Measurements from ENCODE around the gene TSSK1B.

Gene TSSK1B

GRCh38 chr5:113397046-113397445 is 37.7 kb downstream of the TSSK1B start:
- no peak for DNase-seq

- no peak for DNase-seq
Observed at GRCh38 chr5:113394658-113395057, 40.1 kb downstream of the TSSK1B start.

DNA sequence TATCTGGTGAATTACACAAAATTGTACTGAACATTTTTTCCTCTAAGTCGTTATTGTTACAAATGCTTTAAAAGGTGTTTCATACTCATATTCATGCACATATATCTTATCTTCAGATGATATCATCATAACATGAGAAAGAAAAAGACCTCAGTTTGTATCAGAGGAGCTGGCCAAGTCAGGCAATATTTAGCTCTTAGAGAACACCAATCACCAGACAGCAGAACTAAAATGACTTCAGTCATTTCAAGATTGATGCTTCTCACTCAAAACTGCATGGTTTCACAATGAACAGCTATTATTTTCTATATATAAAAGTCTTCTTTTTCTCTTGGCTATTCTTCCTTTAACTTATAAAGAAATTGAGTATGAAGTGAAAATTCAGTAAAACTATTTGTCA is 44.6 kb downstream of the TSSK1B start:
- no peak for DNase-seq

DNA sequence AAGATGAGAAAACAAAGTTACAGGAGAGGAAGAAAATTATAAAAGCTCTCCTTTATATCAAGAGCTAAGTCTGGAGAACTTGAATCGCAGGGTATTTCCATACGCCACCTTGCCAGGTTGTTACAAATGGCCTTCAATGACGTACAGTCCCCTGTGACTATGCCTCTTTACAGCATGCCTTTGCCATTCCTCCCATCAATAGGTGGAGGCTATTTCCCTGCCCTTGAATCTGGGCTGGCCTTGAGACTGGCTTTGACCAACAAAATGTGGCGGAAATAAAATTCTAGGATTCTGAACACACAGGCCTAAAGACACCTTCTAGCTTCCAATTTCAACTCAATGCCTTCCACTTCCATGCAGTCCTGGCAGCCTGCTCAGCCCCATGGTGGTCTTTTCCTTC is 45.7 kb downstream of the TSSK1B start:
- no peak for DNase-seq

GRCh38 chr5:113387844-113388243 is 46.9 kb downstream of the TSSK1B start:
- DNase-seq = no peak

DNA sequence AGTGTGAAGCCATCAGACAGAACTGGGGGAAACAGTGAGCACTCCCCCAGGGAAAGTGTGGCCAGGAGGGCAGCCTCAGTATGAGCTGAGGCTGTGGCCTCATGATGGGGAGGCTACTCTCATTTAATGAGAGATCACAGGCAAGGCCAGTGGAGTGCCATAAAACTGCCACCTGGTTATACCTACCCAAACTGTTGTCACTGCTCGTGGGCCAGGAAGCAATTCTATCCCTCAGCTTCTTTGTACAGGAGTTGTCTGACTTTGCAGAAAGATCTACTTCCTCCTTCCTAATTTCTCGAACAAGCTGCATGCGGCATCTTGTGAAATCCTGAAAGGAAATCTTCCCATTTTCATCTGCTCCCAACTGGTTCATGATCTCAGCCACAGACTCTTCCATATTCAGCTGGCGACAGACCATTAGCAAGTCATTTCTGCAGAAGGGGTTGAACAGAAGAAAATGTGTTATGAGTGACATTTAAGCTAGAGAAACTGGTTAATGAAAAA is 50.0 kb downstream of the TSSK1B start:
- DNase-seq = peak; percentile 7

DNA sequence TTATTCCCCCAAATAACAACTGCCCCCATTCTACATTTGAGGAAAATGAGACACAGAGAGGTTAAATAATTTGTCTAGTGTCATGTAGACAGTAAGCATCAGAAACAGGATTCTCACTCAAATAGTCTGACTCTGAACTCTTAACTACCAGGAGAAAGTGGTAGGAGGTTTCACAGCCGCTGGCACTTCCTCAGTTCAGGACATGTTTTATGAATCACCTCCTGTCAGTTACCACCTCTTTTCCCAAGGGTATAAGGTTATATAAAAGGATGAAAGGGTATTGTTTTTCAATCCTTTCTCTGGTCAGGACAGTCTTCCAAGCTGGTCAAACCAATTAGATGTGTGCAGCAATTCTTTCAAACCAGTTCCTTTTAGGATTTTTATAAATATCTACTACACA is 52.1 kb downstream of the TSSK1B start:
- no peak for DNase-seq
